Uterus (tissue), 4 donors: ENCODE data around the gene OPRM1. TPM values are rescaled to one million over a fixed set of nuclear protein-coding genes. Genes with fewer than 3 reads are reported as not detected.
"Not testable (repeated sequence)": the region's sequence is repeated elsewhere in the genome, so short reads cannot be mapped to it uniquely, and the experiment has no call there.

Experiments used
- DNase-seq, 2 donors: peaks; one replicate each; pipeline ENCODE4 v3.0.0-alpha.2; 2019 to 2020
- H3K27ac ChIP-seq, 2 donors: fragments of 200-600 bp; sonication (generic); 1 replicate in 1 of 2; 2 replicates in 1 of 2; pipeline ENCODE4 v1.5.1; 2016 to 2018
- H3K27me3 ChIP-seq, 2 donors: fragments of 200-600 bp; sonication (generic); one replicate each; pipeline ENCODE4 v1.5.1; 2018 to 2019; ENCODE audit warnings: control low read depth in 1 of 2
- H3K36me3 ChIP-seq, 2 donors: fragments of 200-600 bp; sonication (generic); one replicate each; pipeline ENCODE4 v1.5.1; 2019; ENCODE audit warnings: control low read depth in 1 of 2
- H3K4me1 ChIP-seq, 2 donors: fragments of 200-600 bp; sonication (generic); one replicate each; pipeline ENCODE4 v1.5.1; 2018 to 2019; ENCODE audit warnings: control low read depth in 1 of 2
- H3K4me3 ChIP-seq, 2 donors: fragments of 200-600 bp; sonication (generic); 1 replicate in 1 of 2; 2 replicates in 1 of 2; pipeline ENCODE4 v1.5.1; 2018 to 2019; ENCODE audit warnings: mild to moderate bottlenecking in 1 of 2
- H3K9me3 ChIP-seq, 2 donors: fragments of 200-600 bp; sonication (generic); one replicate each; pipeline ENCODE4 v1.5.1; 2019; ENCODE audit warnings: control low read depth in 1 of 2
- POLR2A ChIP-seq, 2 donors: fragments of 450-650 bp; IDR thresholded peaks; one replicate each; pipeline ENCODE4 v1.6.1; 2016; ENCODE audit warnings: antibody characterized with exemption in 2 of 2, mild to moderate bottlenecking in 1 of 2, moderate library complexity in 1 of 2
- intact Hi-C: fragments of 100-400 bp; cut with DNase I; formaldehyde crosslinking; loops from one replicate; pipeline ENCODE4 v1.15.1; 2023; ENCODE audit warnings: low total_unique reads
- total RNA-seq, 4 donors: library from RNA; depleted of rRNA in 3 of 4; stranded (reverse); fragments of >200 nt in 3 of 4; gene quantifications; one replicate each; pipeline versions ENCODE4 v1.1.0 to v1.2.4, GENCODE V29; 2014 to 2023
- TF ChIP-seq, protein P1 (sequence below), 4 experiments: fragments of 200-600 bp in 2 of 4; fragments of 450-650 bp in 2 of 4; sonication (generic) in 2 of 4; IDR thresholded peaks; one replicate each; pipeline ENCODE4 v1.5.1; 2016 to 2019; ENCODE audit warnings: antibody characterized with exemption in 4 of 4, mild to moderate bottlenecking in 2 of 4, moderate library complexity in 1 of 4
- donor health status: DM: yes; HTN: yes; CAD: no.

The OPRM1 gene
- total RNA-seq, 4 donors from 2014 or later = 0.14 TPM; not detected in 3

- no peak for DNase-seq
These were observed 158.3 kb downstream of the OPRM1 start for GRCh38 chr6:154197196-154197860.

GRCh38 chr6:154201688-154202087 is 162.6 kb downstream of the OPRM1 start:
- intact Hi-C loops, H3K9me3 ChIP-seq, DNase-seq, H3K4me1 ChIP-seq, H3K27ac ChIP-seq, H3K36me3 ChIP-seq, H3K4me3 ChIP-seq, H3K27me3 ChIP-seq: not testable (repeated sequence)

More at GRCh38 chr6:154197196-154197860, 158.3 kb downstream of the OPRM1 start:
- no peaks in the 10 kb centered on the region for H3K4me1 ChIP-seq
- no peak for TF ChIP-seq POLR2A (IDR thresholded peaks at IDR 0.05)
- TF ChIP-seq, protein P1, sequence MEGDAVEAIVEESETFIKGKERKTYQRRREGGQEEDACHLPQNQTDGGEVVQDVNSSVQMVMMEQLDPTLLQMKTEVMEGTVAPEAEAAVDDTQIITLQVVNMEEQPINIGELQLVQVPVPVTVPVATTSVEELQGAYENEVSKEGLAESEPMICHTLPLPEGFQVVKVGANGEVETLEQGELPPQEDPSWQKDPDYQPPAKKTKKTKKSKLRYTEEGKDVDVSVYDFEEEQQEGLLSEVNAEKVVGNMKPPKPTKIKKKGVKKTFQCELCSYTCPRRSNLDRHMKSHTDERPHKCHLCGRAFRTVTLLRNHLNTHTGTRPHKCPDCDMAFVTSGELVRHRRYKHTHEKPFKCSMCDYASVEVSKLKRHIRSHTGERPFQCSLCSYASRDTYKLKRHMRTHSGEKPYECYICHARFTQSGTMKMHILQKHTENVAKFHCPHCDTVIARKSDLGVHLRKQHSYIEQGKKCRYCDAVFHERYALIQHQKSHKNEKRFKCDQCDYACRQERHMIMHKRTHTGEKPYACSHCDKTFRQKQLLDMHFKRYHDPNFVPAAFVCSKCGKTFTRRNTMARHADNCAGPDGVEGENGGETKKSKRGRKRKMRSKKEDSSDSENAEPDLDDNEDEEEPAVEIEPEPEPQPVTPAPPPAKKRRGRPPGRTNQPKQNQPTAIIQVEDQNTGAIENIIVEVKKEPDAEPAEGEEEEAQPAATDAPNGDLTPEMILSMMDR (IDR thresholded peaks at IDR 0.05) = no peak
- H3K27ac ChIP-seq = no peak overlapping the region
- H3K36me3 ChIP-seq = no peaks in the 10 kb centered on the region
- intact Hi-C loops = no loop called here
- H3K9me3 ChIP-seq = no peaks in the 10 kb centered on the region
- H3K27me3 ChIP-seq = no peaks in the 10 kb centered on the region
- no peak overlapping the region for H3K4me3 ChIP-seq

DNA sequence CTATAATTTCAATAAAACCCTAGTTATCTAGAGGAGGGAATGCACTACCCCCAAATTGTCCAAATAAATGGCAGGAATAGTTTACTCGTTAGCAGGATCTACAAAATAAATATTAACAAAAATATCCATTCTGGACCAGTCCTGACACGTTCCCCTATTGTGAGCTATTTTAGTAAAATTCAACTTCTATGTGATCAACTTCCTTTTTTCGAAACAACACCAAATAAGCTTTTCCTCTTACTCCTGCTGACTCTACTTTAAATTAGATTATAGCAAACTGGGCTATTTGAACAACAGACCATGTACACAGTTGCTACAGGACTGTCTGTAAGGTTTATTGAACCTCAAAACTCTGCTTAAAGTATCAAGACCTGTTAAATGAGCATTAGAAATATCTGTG is 163.3 kb downstream of the OPRM1 start:
- intact Hi-C loops = no loop called here
- Histone ChIP-seq H3K36me3 (no peaks in the 10 kb centered on the region), H3K27me3 (no peaks in the 10 kb centered on the region), H3K4me3 (no peak overlapping the region), H3K27ac (no peak overlapping the region), H3K9me3 (no peaks in the 10 kb centered on the region), H3K4me1 (no peaks in the 10 kb centered on the region)
- TF ChIP-seq, protein P1 (IDR thresholded peaks at IDR 0.05) = no peak
- TF ChIP-seq POLR2A (IDR thresholded peaks at IDR 0.05) = no peak
- DNase-seq = no peak

DNA sequence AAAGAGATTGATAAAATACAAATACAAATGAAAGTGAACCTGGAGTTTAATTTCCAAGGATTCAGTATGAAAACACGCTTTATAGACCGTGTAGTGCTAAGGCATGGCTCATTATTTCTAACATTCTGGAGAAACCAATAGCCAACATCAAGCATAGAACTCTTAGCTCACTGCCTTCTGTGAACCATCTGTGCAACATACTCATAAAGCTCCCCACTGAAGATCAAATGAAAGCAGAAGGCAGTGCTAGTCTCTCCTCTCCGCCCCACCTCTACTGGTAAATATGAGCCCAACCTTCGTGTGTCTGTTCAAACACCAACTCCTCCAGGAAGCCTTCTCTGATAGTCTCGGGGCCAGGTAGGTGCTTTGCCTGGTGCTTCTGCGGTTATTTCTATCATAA is 163.9 kb downstream of the OPRM1 start:
- intact Hi-C loops = no loop called here
- no peaks in the 10 kb centered on the region for H3K4me1 ChIP-seq
- TF ChIP-seq, protein P1 (IDR thresholded peaks at IDR 0.05) = no peak
- no peak for TF ChIP-seq POLR2A (IDR thresholded peaks at IDR 0.05)

DNA sequence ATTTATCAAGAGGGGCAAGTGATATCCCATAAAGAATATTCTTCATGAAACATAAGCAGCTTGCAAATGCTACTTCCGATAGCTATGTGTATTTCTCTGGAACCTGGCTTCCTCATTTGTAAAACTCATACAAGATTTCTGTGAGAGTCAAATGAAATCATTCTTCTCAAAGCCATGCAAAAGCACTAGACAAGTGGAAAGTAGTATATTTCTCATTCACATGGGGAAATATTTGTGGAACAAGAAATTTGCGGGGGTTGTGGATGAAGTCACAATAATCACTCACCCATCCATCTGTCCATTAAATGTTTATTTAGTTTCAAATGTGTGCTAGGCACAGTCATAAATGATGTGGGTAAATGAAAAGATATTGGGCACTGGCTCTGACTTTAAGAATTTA is 167.1 kb downstream of the OPRM1 start:
- intact Hi-C loops = no loop called here
- H3K36me3 ChIP-seq = no peaks in the 10 kb centered on the region
- no peaks in the 10 kb centered on the region for H3K4me1 ChIP-seq
- H3K27me3 ChIP-seq = no peaks in the 10 kb centered on the region
- no peaks in the 10 kb centered on the region for H3K9me3 ChIP-seq
- H3K27ac ChIP-seq = no peak overlapping the region
- TF ChIP-seq POLR2A (IDR thresholded peaks at IDR 0.05) = no peak
- TF ChIP-seq, protein P1 (IDR thresholded peaks at IDR 0.05) = no peak
- no peak for DNase-seq
- H3K4me3 ChIP-seq = no peak overlapping the region

More for the DNA sequence above, 163.9 kb downstream of the OPRM1 start:
- H3K27ac ChIP-seq = no peak overlapping the region
- no peaks in the 10 kb centered on the region for H3K36me3 ChIP-seq
- H3K4me3 ChIP-seq = no peak overlapping the region
- no peaks in the 10 kb centered on the region for H3K27me3 ChIP-seq
- H3K9me3 ChIP-seq = no peaks in the 10 kb centered on the region
- no peak for DNase-seq

- intact Hi-C loops = no loop called here
- no peak overlapping the region for H3K4me3 ChIP-seq
- no peak overlapping the region for H3K27ac ChIP-seq
- no peaks in the 10 kb centered on the region for H3K36me3 ChIP-seq
- DNase-seq = no peak
- no peaks in the 10 kb centered on the region for H3K27me3 ChIP-seq
- no peaks in the 10 kb centered on the region for H3K9me3 ChIP-seq
- TF ChIP-seq POLR2A (IDR thresholded peaks at IDR 0.05) = no peak
- TF ChIP-seq, protein P1 (IDR thresholded peaks at IDR 0.05) = no peak
- H3K4me1 ChIP-seq = no peaks in the 10 kb centered on the region
These were observed 168.0 kb downstream of the OPRM1 start for GRCh38 chr6:154206996-154207395.
